ENCODE data around the gene NR3C2. TPM values are rescaled to one million over a fixed set of nuclear protein-coding genes. Genes with fewer than 3 reads are reported as not detected.

The NR3C2 gene
- total RNA-seq, 4 donors from 2014 or later = 33.0 to 128 (median 118) TPM

DNA sequence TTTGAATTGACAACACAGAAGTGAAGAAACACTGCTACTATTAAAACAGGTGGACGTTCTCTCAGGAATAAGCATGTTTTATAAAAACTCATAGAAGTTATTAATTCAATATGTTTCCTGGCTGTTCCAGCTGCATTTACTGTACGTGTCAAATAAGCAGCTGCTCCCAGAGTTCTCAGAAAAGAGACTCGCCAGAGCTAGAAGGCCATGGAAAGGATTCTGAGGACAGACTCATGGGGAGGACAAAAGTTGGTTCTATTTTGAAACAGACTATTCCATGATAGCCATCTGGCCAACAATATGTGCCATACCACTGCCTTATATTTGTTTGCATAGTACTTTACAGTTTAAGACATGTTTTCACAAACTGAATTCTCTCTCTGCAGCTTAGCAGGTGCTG lies 136.5 kb downstream of the NR3C2 start:
- DNase-seq = no peak
- Histone ChIP-seq H3K9me3 (no peaks in the 10 kb centered on the region), H3K4me1 (no peaks in the 10 kb centered on the region), H3K27me3 (no peaks in the 10 kb centered on the region), H3K36me3 (no peaks in the 10 kb centered on the region), H3K4me3 (no peak overlapping the region), H3K27ac (no peak overlapping the region)
- TF ChIP-seq CTCF (IDR thresholded peaks at IDR 0.05) = no peak
- TF ChIP-seq POLR2A (IDR thresholded peaks at IDR 0.05) = no peak

DNA sequence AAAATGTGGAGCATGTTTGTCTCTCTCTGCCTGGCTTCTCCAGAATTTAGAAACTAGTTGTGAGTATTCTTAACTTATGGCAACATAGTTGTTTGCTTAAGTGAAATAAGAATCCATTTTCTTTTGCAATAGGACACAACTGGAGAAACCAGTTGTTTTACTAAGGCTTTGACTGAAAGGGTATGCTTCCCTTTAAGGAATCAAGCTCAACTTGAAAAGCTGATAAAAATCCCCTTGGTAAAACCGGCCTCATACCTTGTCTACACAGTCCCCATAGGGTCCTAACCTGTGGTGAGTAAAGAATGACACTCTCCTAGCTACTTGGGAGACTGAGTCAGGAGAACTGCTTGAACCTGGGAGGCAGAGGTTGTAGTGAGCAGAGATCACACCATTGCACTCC lies 139.8 kb downstream of the NR3C2 start:
- H3K27me3 ChIP-seq = no peaks in the 10 kb centered on the region
- DNase-seq = no peak
- TF ChIP-seq POLR2A (IDR thresholded peaks at IDR 0.05) = no peak
- no peak for TF ChIP-seq CTCF (IDR thresholded peaks at IDR 0.05)
- H3K27ac ChIP-seq = no peak overlapping the region
- H3K9me3 ChIP-seq = no peaks in the 10 kb centered on the region
- H3K4me1 ChIP-seq = peaks cover 0 to 4% (median 0%) of the 10 kb centered on the region in 4 donors
- H3K4me3 ChIP-seq = no peak overlapping the region
- no peaks in the 10 kb centered on the region for H3K36me3 ChIP-seq

DNA sequence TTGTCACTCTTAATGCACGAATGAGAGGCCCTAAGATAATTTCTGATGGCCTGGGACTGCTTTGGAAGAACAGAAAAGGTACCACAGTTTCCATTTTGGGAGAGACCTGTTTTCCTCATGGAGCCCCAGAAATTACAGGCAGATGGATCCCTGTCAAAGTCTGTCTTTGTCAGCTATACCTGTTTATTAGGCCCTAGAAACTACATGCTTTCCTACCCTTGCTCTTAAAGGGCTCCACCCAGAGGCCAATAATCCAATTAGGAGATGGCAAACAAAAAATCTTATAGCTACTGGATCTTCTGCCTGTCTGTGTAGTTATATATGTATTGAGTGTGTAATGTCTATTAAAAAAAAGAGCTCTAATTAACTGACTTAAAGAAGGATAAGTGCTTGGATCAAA lies 141.3 kb downstream of the NR3C2 start:
- Histone ChIP-seq H3K27ac (no peak overlapping the region), H3K4me3 (no peak overlapping the region), H3K9me3 (no peaks in the 10 kb centered on the region), H3K27me3 (no peaks in the 10 kb centered on the region), H3K4me1 (peaks cover 0 to 4% (median 0%) of the 10 kb centered on the region in 4 donors), H3K36me3 (no peaks in the 10 kb centered on the region)
- TF ChIP-seq CTCF (IDR thresholded peaks at IDR 0.05) = no peak
- no peak for TF ChIP-seq POLR2A (IDR thresholded peaks at IDR 0.05)
- no peak for DNase-seq

- Histone ChIP-seq H3K27ac (no peak overlapping the region), H3K36me3 (no peaks in the 10 kb centered on the region), H3K4me3 (no peak overlapping the region), H3K9me3 (no peaks in the 10 kb centered on the region), H3K4me1 (peaks cover 0 to 4% (median 0%) of the 10 kb centered on the region in 4 donors), H3K27me3 (no peaks in the 10 kb centered on the region)
- TF ChIP-seq POLR2A (IDR thresholded peaks at IDR 0.05) = no peak
- TF ChIP-seq CTCF (IDR thresholded peaks at IDR 0.05) = no peak
- no peak for DNase-seq
Observed at GRCh38 chr4:148299337-148299736, 142.9 kb downstream of the NR3C2 start.

DNA sequence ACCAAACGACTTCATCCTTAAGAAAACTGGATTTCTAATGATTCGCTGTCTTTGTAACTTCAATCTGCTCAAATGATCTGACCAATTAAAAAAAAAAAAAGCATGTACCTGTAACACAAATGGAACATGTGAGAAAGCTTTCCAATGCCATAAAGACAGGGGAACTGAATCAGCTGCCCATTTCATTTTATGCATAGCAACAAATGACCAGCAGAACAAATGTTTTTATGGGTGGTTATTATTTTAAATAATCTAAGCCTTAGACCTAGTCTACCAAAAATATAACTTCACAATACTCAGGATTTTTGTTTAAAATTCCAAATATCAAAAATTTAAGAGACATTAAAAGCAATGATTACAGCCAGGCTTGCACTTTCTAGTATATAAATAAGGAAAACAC lies 145.7 kb downstream of the NR3C2 start:
- H3K9me3 ChIP-seq = no peaks in the 10 kb centered on the region
- TF ChIP-seq CTCF (IDR thresholded peaks at IDR 0.05) = no peak
- no peak for TF ChIP-seq POLR2A (IDR thresholded peaks at IDR 0.05)
- no peaks in the 10 kb centered on the region for H3K36me3 ChIP-seq
- no peak overlapping the region for H3K27ac ChIP-seq
- H3K4me1 ChIP-seq = peaks cover 0 to 14% (median 0%) of the 10 kb centered on the region in 4 donors
- no peak overlapping the region for H3K4me3 ChIP-seq
- H3K27me3 ChIP-seq = no peaks in the 10 kb centered on the region
- no peak for DNase-seq

- Histone ChIP-seq H3K27me3 (no peaks in the 10 kb centered on the region), H3K9me3 (no peaks in the 10 kb centered on the region), H3K4me1 (peaks cover 0 to 14% (median 0%) of the 10 kb centered on the region in 4 donors), H3K36me3 (no peaks in the 10 kb centered on the region), H3K4me3 (no peak overlapping the region), H3K27ac (no peak overlapping the region)
- TF ChIP-seq POLR2A (IDR thresholded peaks at IDR 0.05) (no peak), CTCF (IDR thresholded peaks at IDR 0.05) (no peak)
- DNase-seq = no peak
Observed at GRCh38 chr4:148295642-148296041, 146.6 kb downstream of the NR3C2 start.
